B cell (primary cell): ENCODE data around the gene PPP2R2B. TPM values are rescaled to one million over a fixed set of nuclear protein-coding genes. Genes with fewer than 3 reads are reported as not detected.

Experiments used
- ATAC-seq: fragments of 200-7000 bp; cut with Tn5 transposase; one replicate; pipeline ENCODE4 v1.10.0; 2021; ENCODE audit warnings: low read depth, mild to moderate bottlenecking, moderate number of reproducible peaks, moderate library complexity
- CTCF ChIA-PET: fragments of 350-600 bp; sonication (Branson Sonifier 250); formaldehyde crosslinking; loops from one replicate; lab custom pipeline; 2021; ENCODE audit warnings: antibody characterized with exemption, inconsistent platforms; lab: Charles Lee
- POLR2A ChIA-PET: fragments of 350-600 bp; sonication (Branson Sonifier 250); formaldehyde crosslinking; loops from one replicate; lab custom pipeline; 2021; ENCODE audit warnings: antibody characterized with exemption; lab: Charles Lee
- DNase-seq: peaks from one replicate; pipeline ENCODE4 v3.0.0; 2013
- H2AFZ ChIP-seq: 2 replicates; pipeline ENCODE4 v1.6.1; 2012; ENCODE audit warnings: mild to moderate bottlenecking, low read depth, low read length; ENCODE audit not compliant: insufficient read depth, poor library complexity, severe bottlenecking
- H3K27ac ChIP-seq, 2 donors: 1 replicate in 1 of 2; 2 replicates in 1 of 2; pipeline ENCODE4 v1.5.1; 2012 to 2013; ENCODE audit warnings: low read length in 2 of 2, mild to moderate bottlenecking in 2 of 2, moderate library complexity in 1 of 2
- H3K27me3 ChIP-seq, 4 experiments: fragments of 200-600 bp in 1 of 4; sonication (generic) in 1 of 4; replicated peaks in 1 of 4; 1 replicate in 2 of 4; 2 replicates in 2 of 4; pipeline versions ENCODE4 v1.6.1 to v1.7.0; 2013 to 2016; ENCODE audit warnings: low read length in 3 of 4, mild to moderate bottlenecking in 2 of 4, mixed read lengths in 1 of 4, moderate library complexity in 1 of 4; ENCODE audit not compliant: insufficient read depth in 4 of 4, control insufficient read depth in 3 of 4; ENCODE audit errors: control extremely low read depth in 1 of 4
- H3K36me3 ChIP-seq, 2 experiments: replicated peaks in 1 of 2; 1 replicate in 1 of 2; 2 replicates in 1 of 2; pipeline versions ENCODE4 v1.6.1 to v1.7.1; 2013; ENCODE audit warnings: low read length in 1 of 2; ENCODE audit not compliant: insufficient read depth in 2 of 2, control insufficient read depth in 1 of 2; ENCODE audit errors: control extremely low read depth in 1 of 2, extremely low read depth in 1 of 2
- H3K4me1 ChIP-seq, 2 donors: fragments of 200-600 bp in 1 of 2; sonication (generic) in 1 of 2; 1 replicate in 1 of 2; 2 replicates in 1 of 2; pipeline versions ENCODE4 v1.5.1 to v1.6.1; 2013 to 2017; ENCODE audit warnings: low read length in 2 of 2; ENCODE audit not compliant: control insufficient read depth in 2 of 2, insufficient read depth in 2 of 2
- H3K4me2 ChIP-seq: replicated peaks from 2 replicates; pipeline ENCODE3; 2012; ENCODE audit warnings: mild to moderate bottlenecking, low read depth, low read length; ENCODE audit not compliant: poor library complexity, severe bottlenecking
- H3K4me3 ChIP-seq, 5 experiments: fragments of 200-600 bp in 1 of 5; sonication (generic) in 1 of 5; 1 replicate in 3 of 5; 2 replicates in 2 of 5; pipeline versions ENCODE4 v1.5.1 to v1.7.0; 2011 to 2016; ENCODE audit warnings: low read length in 4 of 5, mild to moderate bottlenecking in 4 of 5, low read depth in 2 of 5, control low read depth in 1 of 5, moderate library complexity in 1 of 5; ENCODE audit not compliant: insufficient read depth in 1 of 5; ENCODE audit errors: control extremely low read depth in 1 of 5, extremely low read depth in 1 of 5
- H3K79me2 ChIP-seq: fragments of 200-600 bp; sonication (generic); one replicate; pipeline ENCODE4 v1.6.0; 2016; ENCODE audit warnings: low read length; ENCODE audit not compliant: control insufficient read depth, insufficient read depth
- H3K9ac ChIP-seq: fragments of 200-600 bp; sonication (generic); 2 replicates; pipeline ENCODE4 v1.6.1; 2017; ENCODE audit warnings: mild to moderate bottlenecking, low read length, moderate library complexity
- H3K9me3 ChIP-seq, 3 donors: one replicate each; pipeline versions ENCODE4 v1.6.1 to v1.7.1; 2013; ENCODE audit warnings: low read length in 2 of 3; ENCODE audit not compliant: control insufficient read depth in 2 of 3, insufficient read depth in 1 of 3; ENCODE audit errors: control extremely low read depth in 1 of 3
- H4K20me1 ChIP-seq: 2 replicates; pipeline ENCODE4 v1.6.0; 2012; ENCODE audit warnings: mild to moderate bottlenecking, low read length; ENCODE audit not compliant: insufficient read depth, control insufficient read depth, poor library complexity, severe bottlenecking
- H3K27ac Mint-ChIP-seq: one replicate; pipeline ENCODE4 v1.8.0; 2021; ENCODE audit warnings: mixed read lengths
- H3K27me3 Mint-ChIP-seq: one replicate; pipeline ENCODE4 v1.8.0; 2021; ENCODE audit warnings: mixed read lengths
- H3K4me1 Mint-ChIP-seq: one replicate; pipeline ENCODE4 v1.8.0; 2021; ENCODE audit warnings: mixed read lengths
- H3K4me3 Mint-ChIP-seq: one replicate; pipeline ENCODE4 v1.8.0; 2021; ENCODE audit warnings: mixed read lengths
- H3K9me3 Mint-ChIP-seq: one replicate; pipeline ENCODE4 v1.8.0; 2022; ENCODE audit warnings: mixed read lengths; ENCODE audit not compliant: insufficient read depth
- EZH2 ChIP-seq: IDR thresholded peaks from 2 replicates; pipeline ENCODE4 v1.6.1; 2012; ENCODE audit warnings: borderline replicate concordance, low read depth, mild to moderate bottlenecking, moderate library complexity, low read length; ENCODE audit not compliant: insufficient read depth, poor library complexity, severe bottlenecking
- WGBS: methylation state at CpG from one replicate; pipeline ENCODE4 v1.1.5; 2013; ENCODE audit warnings: missing lambda C conversion rate; ENCODE audit not compliant: insufficient coverage; 5-methylcytosine and 5-hydroxymethylcytosine counted together
- intact Hi-C: fragments of 100-400 bp; cut with micrococcal nuclease; formaldehyde crosslinking; loops from one replicate; pipeline ENCODE4 v1.10.0; 2022
- polyA plus RNA-seq: library from polyadenylated mRNA; depleted of rRNA; stranded (reverse); fragments of >200 nt; gene quantifications from 2 replicates; pipeline ENCODE4 v1.2.3, GENCODE V29; 2012
- total RNA-seq, 2 donors: library from RNA; stranded (reverse); fragments of 120-200 nt in 1 of 2; gene quantifications; 1 replicate in 1 of 2; 2 replicates in 1 of 2; pipeline versions ENCODE4 v1.2.3 to v1.2.4, GENCODE V29; 2013 to 2022
- TF ChIP-seq, protein P1 (sequence below): fragments of 200-600 bp; IDR thresholded peaks from one replicate; pipeline ENCODE4 v1.8.0; 2022; ENCODE audit warnings: antibody characterized with exemption, mild to moderate bottlenecking

Gene PPP2R2B
- total and polyA plus RNA-seq, 2 donors (not counting 1 experiment from before 2014, with no cell fraction given): 0.03 TPM; not detected in 1

DNA sequence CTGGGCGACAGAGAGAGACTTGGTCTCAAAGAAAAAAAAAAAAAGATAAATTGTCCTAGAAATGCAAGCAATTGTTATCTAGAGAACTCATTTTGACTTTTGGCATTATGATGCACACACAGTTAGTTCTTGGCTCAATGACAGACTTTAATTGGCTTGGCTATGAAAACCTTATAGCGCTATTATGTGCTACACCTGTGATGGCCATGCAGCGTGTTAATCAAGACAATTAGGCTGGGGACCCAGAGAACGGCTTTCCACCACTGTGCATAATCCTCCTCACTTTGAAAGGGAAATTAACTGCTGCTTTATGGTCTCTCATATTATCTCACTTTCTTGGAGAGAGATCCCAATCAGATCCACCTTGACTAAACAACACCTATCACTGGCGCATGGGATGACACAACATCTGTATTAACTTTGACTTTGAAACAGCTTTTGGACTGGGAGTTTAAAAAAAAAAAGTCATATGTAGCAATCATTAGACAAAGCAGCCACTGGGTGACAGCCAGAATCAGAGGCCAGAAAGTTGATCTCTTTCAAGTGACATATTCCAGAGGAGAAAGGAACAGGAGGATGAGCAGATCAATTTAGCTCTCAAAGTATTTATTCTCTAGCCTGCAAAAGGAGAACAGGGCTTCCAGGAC lies 132.5 kb downstream of the PPP2R2B start:
- no peak overlapping the region for H3K4me3 Mint-ChIP-seq
- intact Hi-C loops: no loop called here
- Histone ChIP-seq H3K9ac (no peak overlapping the region), H3K9me3 (no peaks in the 10 kb centered on the region), H4K20me1 (no peaks in the 10 kb centered on the region), H3K27me3 (no peaks in the 10 kb centered on the region), H2AFZ (no peak overlapping the region), H3K4me1 (no peaks in the 10 kb centered on the region), H3K4me3 (no peak overlapping the region), H3K79me2 (no peaks in the 10 kb centered on the region), H3K27ac (no peak overlapping the region), H3K4me2 (no peak overlapping the region), H3K36me3 (no peaks in the 10 kb centered on the region)
- no peak for DNase-seq
- WGBS: no CpG with 5 or more reads among the region's 5 CpGs
- H3K9me3 Mint-ChIP-seq: no peaks in the 10 kb centered on the region
- ChIA-PET CTCF (no interaction called here), POLR2A (no interaction called here)
- TF ChIP-seq EZH2: no peak
- TF ChIP-seq, protein P1, sequence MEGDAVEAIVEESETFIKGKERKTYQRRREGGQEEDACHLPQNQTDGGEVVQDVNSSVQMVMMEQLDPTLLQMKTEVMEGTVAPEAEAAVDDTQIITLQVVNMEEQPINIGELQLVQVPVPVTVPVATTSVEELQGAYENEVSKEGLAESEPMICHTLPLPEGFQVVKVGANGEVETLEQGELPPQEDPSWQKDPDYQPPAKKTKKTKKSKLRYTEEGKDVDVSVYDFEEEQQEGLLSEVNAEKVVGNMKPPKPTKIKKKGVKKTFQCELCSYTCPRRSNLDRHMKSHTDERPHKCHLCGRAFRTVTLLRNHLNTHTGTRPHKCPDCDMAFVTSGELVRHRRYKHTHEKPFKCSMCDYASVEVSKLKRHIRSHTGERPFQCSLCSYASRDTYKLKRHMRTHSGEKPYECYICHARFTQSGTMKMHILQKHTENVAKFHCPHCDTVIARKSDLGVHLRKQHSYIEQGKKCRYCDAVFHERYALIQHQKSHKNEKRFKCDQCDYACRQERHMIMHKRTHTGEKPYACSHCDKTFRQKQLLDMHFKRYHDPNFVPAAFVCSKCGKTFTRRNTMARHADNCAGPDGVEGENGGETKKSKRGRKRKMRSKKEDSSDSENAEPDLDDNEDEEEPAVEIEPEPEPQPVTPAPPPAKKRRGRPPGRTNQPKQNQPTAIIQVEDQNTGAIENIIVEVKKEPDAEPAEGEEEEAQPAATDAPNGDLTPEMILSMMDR: no peak
- no peak for ATAC-seq
- H3K27ac Mint-ChIP-seq: no peak overlapping the region
- no peaks in the 10 kb centered on the region for H3K4me1 Mint-ChIP-seq
- H3K27me3 Mint-ChIP-seq: no peaks in the 10 kb centered on the region

DNA sequence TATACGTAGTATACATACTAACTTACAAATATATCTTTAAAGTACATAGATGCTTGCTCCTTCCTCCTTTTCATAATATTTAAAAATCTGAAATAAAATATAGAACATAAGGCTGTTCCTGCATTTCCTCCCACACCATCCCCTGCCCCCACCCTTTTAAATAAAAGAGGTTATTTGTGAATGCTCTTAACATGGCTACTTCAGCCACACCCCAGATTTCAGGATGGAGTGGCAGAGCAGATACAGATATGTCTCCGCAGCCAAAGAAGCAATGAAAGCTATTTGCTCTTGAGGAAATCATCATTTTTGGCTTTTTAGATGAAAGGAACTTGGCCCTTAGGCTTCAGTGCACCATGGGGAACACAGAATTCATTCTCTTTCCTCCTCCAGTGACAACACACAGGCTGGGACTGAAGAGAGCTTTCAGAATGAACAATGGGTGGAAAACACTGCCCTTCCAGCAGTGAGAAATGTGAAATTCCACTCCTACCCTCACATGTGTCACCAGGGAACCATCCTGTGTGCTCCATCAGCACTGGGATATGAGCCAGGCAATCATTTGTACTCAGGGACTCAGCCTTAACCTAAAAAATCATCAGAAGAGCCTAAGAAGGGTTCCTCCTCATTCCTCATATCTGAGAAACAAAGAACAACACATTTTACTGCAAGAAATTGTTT lies 134.3 kb downstream of the PPP2R2B start:
- Histone ChIP-seq H3K9ac (no peak overlapping the region), H3K27ac (no peak overlapping the region), H3K9me3 (no peaks in the 10 kb centered on the region), H2AFZ (no peak overlapping the region), H3K4me2 (no peak overlapping the region), H3K4me3 (no peak overlapping the region), H4K20me1 (no peaks in the 10 kb centered on the region), H3K4me1 (no peaks in the 10 kb centered on the region), H3K36me3 (no peaks in the 10 kb centered on the region), H3K79me2 (no peaks in the 10 kb centered on the region), H3K27me3 (no peaks in the 10 kb centered on the region)
- WGBS: 83% methylated on average over 1 of the region's 2 CpGs
- Mint-ChIP-seq H3K4me1 (no peaks in the 10 kb centered on the region), H3K27ac (no peak overlapping the region), H3K4me3 (no peak overlapping the region), H3K9me3 (no peaks in the 10 kb centered on the region), H3K27me3 (no peaks in the 10 kb centered on the region)
- no peak for ATAC-seq
- TF ChIP-seq, protein P1: no peak
- no peak for TF ChIP-seq EZH2
- no peak for DNase-seq
- ChIA-PET CTCF (no interaction called here), POLR2A (no interaction called here)
- intact Hi-C loops: no loop called here
